H1 (cell line): Measurements from ENCODE around the gene APOC1. TPM values are rescaled to one million over a fixed set of nuclear protein-coding genes. Genes with fewer than 3 reads are reported as not detected.

Source experiments
- CTCF ChIA-PET: fragments of 300-600 bp; sonication (Branson Sonifier 250); formaldehyde crosslinking; loops from one replicate; lab custom pipeline; 2021; ENCODE audit not compliant: partially characterized antibody; lab: Charles Lee
- POLR2A ChIA-PET: fragments of 300-600 bp; sonication (Branson Sonifier 250); formaldehyde crosslinking; loops from one replicate; lab custom pipeline; 2021; ENCODE audit warnings: inconsistent platforms; ENCODE audit not compliant: partially characterized antibody; lab: Charles Lee
- DNase-seq, 2 experiments: peaks; one replicate each; pipeline versions ENCODE4 v3.0.0 to v3.0.0-alpha.2; 2010 to 2022; ENCODE audit warnings: low spot score in 2 of 2, low read depth in 1 of 2, mixed read lengths in 1 of 2
- FAIRE-seq: peaks from 2 replicates; lab custom pipeline; 2011; peaks lifted over from hg19 to GRCh38; lab: Jason Lieb, UNC
- H2AFZ ChIP-seq: 2 replicates; pipeline ENCODE4 v1.8.1; 2012; ENCODE audit warnings: low read length, inconsistent platforms
- H2AK5ac ChIP-seq: 2 replicates; pipeline ENCODE4 v1.6.1; 2013; ENCODE audit warnings: low read depth, low read length
- H2BK120ac ChIP-seq: replicated peaks from 2 replicates; pipeline ENCODE3; 2013; ENCODE audit warnings: low read depth, low read length, inconsistent platforms
- H2BK12ac ChIP-seq: 2 replicates; pipeline ENCODE4 v1.6.1; 2013; ENCODE audit warnings: low read depth, low read length
- H2BK15ac ChIP-seq: 2 replicates; pipeline ENCODE4 v1.6.1; 2013; ENCODE audit warnings: low read length
- H2BK20ac ChIP-seq: 2 replicates; pipeline ENCODE4 v1.6.1; 2013; ENCODE audit warnings: low read length
- H2BK5ac ChIP-seq: 2 replicates; pipeline ENCODE4 v1.6.1; 2013; ENCODE audit warnings: low read depth, low read length
- H3K14ac ChIP-seq: 2 replicates; pipeline ENCODE4 v1.6.1; 2013; ENCODE audit warnings: inconsistent platforms; ENCODE audit not compliant: insufficient read length
- H3K18ac ChIP-seq: 2 replicates; pipeline ENCODE4 v1.6.1; 2013; ENCODE audit warnings: low read length; ENCODE audit errors: extremely low read depth
- H3K23ac ChIP-seq: 2 replicates; pipeline ENCODE4 v1.6.1; 2013; ENCODE audit warnings: inconsistent platforms; ENCODE audit not compliant: insufficient read length
- H3K23me2 ChIP-seq: 2 replicates; pipeline ENCODE4 v1.6.1; 2013; ENCODE audit warnings: low read depth, low read length
- H3K27ac ChIP-seq: 2 replicates; pipeline ENCODE4 v1.6.1; 2011; ENCODE audit warnings: low read depth, low read length, inconsistent platforms
- H3K27me3 ChIP-seq, 4 experiments: replicated peaks in 1 of 4; 1 replicate in 1 of 4; 2 replicates in 3 of 4; pipeline versions ENCODE4 v1.6.1 to v1.8.1; 2011 to 2013; ENCODE audit warnings: low read length in 3 of 4, mild to moderate bottlenecking in 3 of 4, inconsistent platforms in 2 of 4, mixed read lengths in 2 of 4, moderate library complexity in 1 of 4; ENCODE audit not compliant: control insufficient read depth in 3 of 4, insufficient read depth in 3 of 4; ENCODE audit errors: extremely low read depth in 1 of 4
- H3K36me3 ChIP-seq, 4 experiments: 2 replicates each; pipeline versions ENCODE4 v1.6.1 to v1.8.1; 2011 to 2013; ENCODE audit warnings: mild to moderate bottlenecking in 4 of 4, low read length in 3 of 4, moderate library complexity in 2 of 4, control low read depth in 1 of 4, inconsistent platforms in 1 of 4; ENCODE audit not compliant: insufficient read depth in 4 of 4, control insufficient read depth in 2 of 4
- H3K4ac ChIP-seq: replicated peaks from 2 replicates; pipeline ENCODE3; 2013; ENCODE audit warnings: low read length, low read depth, mixed read lengths, inconsistent platforms; ENCODE audit not compliant: insufficient read length
- H3K4me1 ChIP-seq, 4 experiments: replicated peaks in 1 of 4; 1 replicate in 1 of 4; 2 replicates in 3 of 4; pipeline versions ENCODE4 v1.6.1 to v1.8.1; 2011 to 2013; ENCODE audit warnings: low read length in 3 of 4, inconsistent platforms in 2 of 4, mixed read lengths in 1 of 4; ENCODE audit not compliant: insufficient read depth in 4 of 4, control insufficient read depth in 3 of 4
- H3K4me2 ChIP-seq, 2 experiments: 2 replicates each; pipeline versions ENCODE4 v1.6.1 to v1.8.1; 2011 to 2013; ENCODE audit warnings: low read depth in 2 of 2, low read length in 2 of 2, control low read depth in 1 of 2, inconsistent platforms in 1 of 2, mild to moderate bottlenecking in 1 of 2; ENCODE audit not compliant: insufficient read depth in 1 of 2
- H3K4me3 ChIP-seq, 4 experiments: fragments of 200-600, 300-600 bp in 1 of 4; sonication (generic), shearing (Covaris generic), sonication (Bioruptor Twin) in 1 of 4; 2 replicates each; pipeline versions ENCODE4 v1.5.1 to v1.8.1; 2011 to 2016; ENCODE audit warnings: low read length in 4 of 4, low read depth in 3 of 4, control low read depth in 2 of 4, inconsistent platforms in 2 of 4, mild to moderate bottlenecking in 2 of 4, mixed read lengths in 1 of 4, moderate library complexity in 1 of 4; ENCODE audit not compliant: insufficient read depth in 2 of 4; ENCODE audit errors: extremely low read depth in 1 of 4
- H3K56ac ChIP-seq: replicated peaks from 2 replicates; pipeline ENCODE3; 2013; ENCODE audit warnings: low read depth, mild to moderate bottlenecking, mixed read lengths, low read length, inconsistent platforms; ENCODE audit not compliant: insufficient read length
- H3K79me1 ChIP-seq: 2 replicates; pipeline ENCODE4 v1.6.1; 2013; ENCODE audit warnings: low read depth, low read length, control low read depth
- H3K79me2 ChIP-seq, 2 experiments: 2 replicates each; pipeline versions ENCODE4 v1.6.1 to v1.8.1; 2012 to 2013; ENCODE audit warnings: low read length in 2 of 2, mild to moderate bottlenecking in 2 of 2, inconsistent platforms in 1 of 2; ENCODE audit not compliant: insufficient read depth in 2 of 2, control insufficient read depth in 1 of 2
- H3K9ac ChIP-seq, 4 experiments: replicated peaks in 1 of 4; 1 replicate in 1 of 4; 2 replicates in 3 of 4; pipeline versions ENCODE4 v1.6.1 to v1.8.1; 2011 to 2013; ENCODE audit warnings: low read depth in 3 of 4, low read length in 3 of 4, control low read depth in 2 of 4, mild to moderate bottlenecking in 2 of 4, moderate library complexity in 2 of 4, inconsistent platforms in 1 of 4; ENCODE audit errors: extremely low read depth in 1 of 4
- H3K9me3 ChIP-seq, 2 experiments: 2 replicates each; pipeline versions ENCODE4 v1.6.1 to v1.8.1; 2012 to 2013; ENCODE audit warnings: mild to moderate bottlenecking in 2 of 2, moderate library complexity in 2 of 2, control low read depth in 1 of 2, inconsistent platforms in 1 of 2, low read depth in 1 of 2, low read length in 1 of 2, mixed read lengths in 1 of 2; ENCODE audit not compliant: insufficient read depth in 2 of 2
- H4K20me1 ChIP-seq, 2 experiments: replicated peaks in 1 of 2; 2 replicates each; pipeline versions ENCODE3 to v1.8.1; 2011 to 2013; ENCODE audit warnings: inconsistent platforms in 2 of 2, low read length in 2 of 2, mild to moderate bottlenecking in 1 of 2; ENCODE audit not compliant: insufficient read depth in 2 of 2, control insufficient read depth in 1 of 2
- H4K5ac ChIP-seq: 2 replicates; pipeline ENCODE4 v1.6.1; 2013; ENCODE audit warnings: low read length, low read depth, mixed read lengths, inconsistent platforms; ENCODE audit not compliant: insufficient read length
- H4K8ac ChIP-seq: 2 replicates; pipeline ENCODE4 v1.8.0; 2013; ENCODE audit warnings: mild to moderate bottlenecking, moderate library complexity, low read length, inconsistent platforms; ENCODE audit not compliant: insufficient read depth; ENCODE audit errors: extremely low read depth
- H4K91ac ChIP-seq: replicated peaks from 2 replicates; pipeline ENCODE3; 2013; ENCODE audit warnings: low read length, mixed read lengths, inconsistent platforms; ENCODE audit not compliant: insufficient read length
- BCL11A ChIP-seq, 2 experiments: IDR thresholded peaks; one replicate each; pipeline ENCODE4 v1.6.1; 2011; ENCODE audit warnings: low read depth in 2 of 2, low read length in 2 of 2, mild to moderate bottlenecking in 2 of 2
- TEAD4 ChIP-seq: IDR thresholded peaks from 2 replicates; pipeline ENCODE4 v1.6.1; 2012; ENCODE audit warnings: low read depth, low read length, inconsistent platforms, mixed read lengths
- WGBS, 2 experiments: shearing (Covaris generic) in 1 of 2; methylation state at CpG; one replicate each; pipeline versions ENCODE4 v1.1.6 to v1.1.7; 2013 to 2015; ENCODE audit warnings: low lambda C conversion rate in 2 of 2, mixed read lengths in 2 of 2, inconsistent platforms in 1 of 2, low coverage in 1 of 2, missing lambda C conversion rate in 1 of 2; ENCODE audit not compliant: insufficient replicate concordance in 2 of 2, insufficient coverage in 1 of 2, insufficient read length in 1 of 2; ENCODE audit errors: extremely low coverage in 1 of 2, missing lambda C conversion rate in 1 of 2; 5-methylcytosine and 5-hydroxymethylcytosine counted together
- polyA plus RNA-seq, 7 experiments: library from polyadenylated mRNA; depleted of rRNA in 3 of 7; stranded (reverse) in 5 of 7; unstranded in 2 of 7; fragments of >200 nt in 5 of 7; fragments of 200-250 nt in 2 of 7; gene quantifications; 1 replicate in 5 of 7; 2 replicates in 1 of 7; 4 replicates in 1 of 7; pipeline versions ENCODE4 v1.2.1 to v1.2.3, GENCODE V29; 2011 to 2013; ENCODE audit warnings: missing spikeins in 2 of 7, mixed read lengths in 2 of 7
- total RNA-seq: library from RNA; stranded (reverse); fragmentation: NEBNext Ultra II Directional; extraction: Animal tissue kit (Norgen Biotek cat#: 25700); gene quantifications from 2 replicates; pipeline ENCODE4 v1.2.1, GENCODE V29; 2021

APOC1 gene
- total and polyA plus RNA-seq, 2 of the 8 experiments (the other 6 are each of a cell fraction or from before 2014, with no cell fraction given), result 55.8 to 78.2 TPM

- H3K79me2 ChIP-seq, result peaks cover 24 to 42% of the 10 kb centered on the region in 2 experiments
- ChIA-PET CTCF (interaction anchor here (1.4 to 8.3 kb wide), 2 partner anchors 48 to 230 kb away, joined by 3 to 201 read pairs; partner anchors contain the start of gene APOE), POLR2A (interaction anchor here (0.7 to 11.6 kb wide), 22 partner anchors 8 to 305 kb away, joined by 3 to 121 read pairs (median 4); partner anchors contain the start of genes APOC2, APOE, CLASRP and PPP1R37)
- 55% methylated on average over 13 of the region's 13 CpGs; no CpG with 5 or more reads in 1 of the 2 experiments for WGBS, 2 experiments
- H2BK5ac ChIP-seq, result peak overlapping the region; percentile 99
- H4K5ac ChIP-seq, result no peak overlapping the region
- H2AFZ ChIP-seq, result peak overlapping the region; percentile 99; the same call in 1 of the 2 replicates
- H3K4me1 ChIP-seq, result peaks cover 0 to 7% (median 6%) of the 10 kb centered on the region in 4 experiments; a peak in 6 of 7 replicates
- H2BK120ac ChIP-seq, result no peak overlapping the region
- no peak overlapping the region for H4K91ac ChIP-seq
- H3K23me2 ChIP-seq, result peaks cover 12% of the 10 kb centered on the region; the same call in 1 of the 2 replicates
- peak overlapping the region; percentile 68 to 94 (median 88) for H3K4me3 ChIP-seq
- peaks cover 6 to 17% of the 10 kb centered on the region in 2 experiments for H4K20me1 ChIP-seq
- FAIRE-seq (no peak), DNase-seq (no peak)
- no peak overlapping the region for H3K23ac ChIP-seq
- 0 out of 2 replicates have a peak overlapping the region, but pooled peaks have one; percentile 93 for H4K8ac ChIP-seq
- TF ChIP-seq BCL11A (IDR thresholded peaks at IDR 0.05; ENCODE audit: low read depth in 2 of 2, low read length in 2 of 2), result no peak
- TF ChIP-seq TEAD4, result no peak
- peak overlapping the region; percentile 68; the same call in 1 of the 2 replicates for H2BK12ac ChIP-seq
- peak overlapping the region; percentile 96 for H3K27ac ChIP-seq
- peak overlapping the region in 3 of 4 experiments; percentile 85 to 92 (median 89); a peak in 6 of 7 replicates for H3K9ac ChIP-seq
- no peak overlapping the region for H2BK20ac ChIP-seq
- H3K79me1 ChIP-seq, result peaks cover 16% of the 10 kb centered on the region
- peak overlapping the region; percentile 40 for H3K56ac ChIP-seq
- peak overlapping the region; percentile 69 to 84 for H3K4me2 ChIP-seq
- H3K18ac ChIP-seq, result peak overlapping the region; percentile 95; the same call in 1 of the 2 replicates
- no peaks in the 10 kb centered on the region for H3K36me3 ChIP-seq
- H3K9me3 ChIP-seq, result no peaks in the 10 kb centered on the region
- H2BK15ac ChIP-seq, result no peak overlapping the region
- no peak overlapping the region for H3K14ac ChIP-seq
- H3K27me3 ChIP-seq, result no peaks in the 10 kb centered on the region
- H2AK5ac ChIP-seq, result no peak overlapping the region
- peak overlapping the region; percentile 71 for H3K4ac ChIP-seq
These were observed 39.9 kb downstream of the APOC1 start for GRCh38 chr19:44954278-44954648.
